GM23248 (cell line): ENCODE measurements around the gene CST8.

Source experiments
- EZH2 ChIP-seq: fragments of 200-600 bp; sonication (generic); IDR thresholded peaks from 2 replicates; pipeline ENCODE4 v1.6.1; 2018; ENCODE audit warnings: antibody characterized with exemption, mild to moderate bottlenecking; ENCODE audit not compliant: insufficient read depth, poor library complexity, severe bottlenecking
- EZH2phosphoT487 ChIP-seq: fragments of 200-600 bp; sonication (generic); IDR thresholded peaks from 2 replicates; pipeline ENCODE4 v1.6.1; 2018; ENCODE audit warnings: antibody characterized with exemption, moderate library complexity, mild to moderate bottlenecking, low read depth; ENCODE audit not compliant: insufficient read depth

GRCh38 chr20:23526850-23527249 lies 35.9 kb downstream of the CST8 start:
- TF ChIP-seq EZH2phosphoT487 = no peak
- no peak for TF ChIP-seq EZH2
